ENCODE data around the gene TCAIM. TPM values are rescaled to one million over a fixed set of nuclear protein-coding genes. Genes with fewer than 3 reads are reported as not detected.
A peak's percentile ranks its signal among the peaks of the same experiment; 100 is the strongest.

TCAIM gene
- total and polyA plus RNA-seq, 9 of the 15 experiments (the other 6 are each of a cell fraction or from before 2014, with no cell fraction given), result 19.7 to 53.3 (median 36.9) TPM

DNA sequence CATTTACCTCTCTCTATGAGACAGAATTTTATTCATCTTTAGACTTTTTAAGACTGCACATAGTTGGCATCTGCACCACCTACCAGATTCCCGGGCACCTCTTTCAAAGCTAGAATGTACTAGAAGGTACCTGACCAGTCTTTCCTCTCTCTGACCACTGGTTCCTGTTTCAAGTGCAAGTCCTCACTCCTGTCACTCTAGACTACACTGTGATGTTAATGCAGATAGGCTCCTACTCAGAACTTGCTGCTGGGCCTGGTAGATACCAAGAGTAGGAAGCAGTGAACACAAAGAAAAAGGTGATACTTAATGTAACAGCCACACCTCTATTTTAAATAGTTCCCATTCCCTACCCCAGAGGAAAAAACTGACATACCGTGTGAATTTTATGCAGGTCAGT lies 8.1 kb upstream of the TCAIM start:
- Histone ChIP-seq H3K9me1 (ENCODE audit: control insufficient read depth, insufficient read depth, low read length) (no peaks in the 10 kb centered on the region), H2AFZ (ENCODE audit: low read depth, low read length) (peak overlapping the region; percentile 10; the same call in 1 of the 2 replicates), H3K9ac (ENCODE audit: insufficient read depth in 1 of 2, low read depth in 2 of 2, low read length in 2 of 2) (no peak overlapping the region), H3K36me3 (ENCODE audit: control insufficient read depth, insufficient read depth, low read length) (no peaks in the 10 kb centered on the region), H3K9me3 (replicated peaks; ENCODE audit: control insufficient read depth, insufficient read depth, low read depth, low read length) (peaks cover 5% of the 10 kb centered on the region; the same call in 1 of the 2 replicates), H4K20me1 (replicated peaks; ENCODE audit: control insufficient read depth, insufficient read depth, low read length) (no peaks in the 10 kb centered on the region), H3K79me2 (ENCODE audit: control insufficient read depth, insufficient read depth, low read length) (no peaks in the 10 kb centered on the region), H3K27me3 (ENCODE audit: control insufficient read depth in 2 of 2, insufficient read depth in 2 of 2, low read length in 2 of 2) (no peaks in the 10 kb centered on the region), H3K4me3 (no peak overlapping the region), H3K4me2 (ENCODE audit: insufficient read depth, low read length) (no peak overlapping the region), H3K27ac (ENCODE audit: extremely low read depth, low read depth, low read length) (no peak overlapping the region), H3K4me1 (replicated peaks in 1 of 2; ENCODE audit: control insufficient read depth in 2 of 2, insufficient read depth in 2 of 2, low read length in 2 of 2) (no peaks in the 10 kb centered on the region; a peak in 1 of 5 replicates)
- POLR2A ChIA-PET, result interaction anchor here (1.2 kb wide), 1 partner anchor 8 kb away, joined by 4 read pairs; the partner anchor contains the start of gene TCAIM
- in situ Hi-C loops (cut with MboI) (no loop called here), intact Hi-C loops (cut with micrococcal nuclease) (no loop called here)
- ATAC-seq, result peak; percentile 77
- CTCF ChIA-PET (ENCODE audit: low intra/inter-chr PET ratio), result no interaction called here
- 31% methylated on average over 2 of the region's 2 CpGs for WGBS (ENCODE audit: insufficient coverage, low coverage, missing lambda C conversion rate)
- FAIRE-seq, result no peak
- peak in 2 of 4 experiments; percentile 20 to 37 for DNase-seq (ENCODE audit: extremely low read depth in 1 of 4, low spot score in 3 of 4)
- no TSS peak for BruUV-seq (replicated peaks)
- TF ChIP-seq, protein P1, sequence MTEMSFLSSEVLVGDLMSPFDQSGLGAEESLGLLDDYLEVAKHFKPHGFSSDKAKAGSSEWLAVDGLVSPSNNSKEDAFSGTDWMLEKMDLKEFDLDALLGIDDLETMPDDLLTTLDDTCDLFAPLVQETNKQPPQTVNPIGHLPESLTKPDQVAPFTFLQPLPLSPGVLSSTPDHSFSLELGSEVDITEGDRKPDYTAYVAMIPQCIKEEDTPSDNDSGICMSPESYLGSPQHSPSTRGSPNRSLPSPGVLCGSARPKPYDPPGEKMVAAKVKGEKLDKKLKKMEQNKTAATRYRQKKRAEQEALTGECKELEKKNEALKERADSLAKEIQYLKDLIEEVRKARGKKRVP (CRISPR knock-in tag; IDR thresholded peaks at IDR 0.05), result no peak
- TF ChIP-seq ZNF134 (CRISPR knock-in tag; conservative IDR thresholded peaks at IDR 0.05) (no peak), OTX1 (CRISPR knock-in tag; IDR thresholded peaks at IDR 0.05) (no peak), RAD21 (CRISPR knock-in tag; conservative IDR thresholded peaks at IDR 0.05 in 1 of 2, IDR thresholded peaks at IDR 0.05 in 1 of 2) (no peak), SNRNP70 (optimal IDR thresholded peaks at IDR 0.05; ENCODE audit: low read depth, low read length) (no peak), HIVEP1 (CRISPR knock-in tag; IDR thresholded peaks at IDR 0.05) (no peak)
- TF ChIP-seq, protein P2, sequence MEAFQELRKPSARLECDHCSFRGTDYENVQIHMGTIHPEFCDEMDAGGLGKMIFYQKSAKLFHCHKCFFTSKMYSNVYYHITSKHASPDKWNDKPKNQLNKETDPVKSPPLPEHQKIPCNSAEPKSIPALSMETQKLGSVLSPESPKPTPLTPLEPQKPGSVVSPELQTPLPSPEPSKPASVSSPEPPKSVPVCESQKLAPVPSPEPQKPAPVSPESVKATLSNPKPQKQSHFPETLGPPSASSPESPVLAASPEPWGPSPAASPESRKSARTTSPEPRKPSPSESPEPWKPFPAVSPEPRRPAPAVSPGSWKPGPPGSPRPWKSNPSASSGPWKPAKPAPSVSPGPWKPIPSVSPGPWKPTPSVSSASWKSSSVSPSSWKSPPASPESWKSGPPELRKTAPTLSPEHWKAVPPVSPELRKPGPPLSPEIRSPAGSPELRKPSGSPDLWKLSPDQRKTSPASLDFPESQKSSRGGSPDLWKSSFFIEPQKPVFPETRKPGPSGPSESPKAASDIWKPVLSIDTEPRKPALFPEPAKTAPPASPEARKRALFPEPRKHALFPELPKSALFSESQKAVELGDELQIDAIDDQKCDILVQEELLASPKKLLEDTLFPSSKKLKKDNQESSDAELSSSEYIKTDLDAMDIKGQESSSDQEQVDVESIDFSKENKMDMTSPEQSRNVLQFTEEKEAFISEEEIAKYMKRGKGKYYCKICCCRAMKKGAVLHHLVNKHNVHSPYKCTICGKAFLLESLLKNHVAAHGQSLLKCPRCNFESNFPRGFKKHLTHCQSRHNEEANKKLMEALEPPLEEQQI (IDR thresholded peaks at IDR 0.05), result no peak
- TF ChIP-seq, protein P3, sequence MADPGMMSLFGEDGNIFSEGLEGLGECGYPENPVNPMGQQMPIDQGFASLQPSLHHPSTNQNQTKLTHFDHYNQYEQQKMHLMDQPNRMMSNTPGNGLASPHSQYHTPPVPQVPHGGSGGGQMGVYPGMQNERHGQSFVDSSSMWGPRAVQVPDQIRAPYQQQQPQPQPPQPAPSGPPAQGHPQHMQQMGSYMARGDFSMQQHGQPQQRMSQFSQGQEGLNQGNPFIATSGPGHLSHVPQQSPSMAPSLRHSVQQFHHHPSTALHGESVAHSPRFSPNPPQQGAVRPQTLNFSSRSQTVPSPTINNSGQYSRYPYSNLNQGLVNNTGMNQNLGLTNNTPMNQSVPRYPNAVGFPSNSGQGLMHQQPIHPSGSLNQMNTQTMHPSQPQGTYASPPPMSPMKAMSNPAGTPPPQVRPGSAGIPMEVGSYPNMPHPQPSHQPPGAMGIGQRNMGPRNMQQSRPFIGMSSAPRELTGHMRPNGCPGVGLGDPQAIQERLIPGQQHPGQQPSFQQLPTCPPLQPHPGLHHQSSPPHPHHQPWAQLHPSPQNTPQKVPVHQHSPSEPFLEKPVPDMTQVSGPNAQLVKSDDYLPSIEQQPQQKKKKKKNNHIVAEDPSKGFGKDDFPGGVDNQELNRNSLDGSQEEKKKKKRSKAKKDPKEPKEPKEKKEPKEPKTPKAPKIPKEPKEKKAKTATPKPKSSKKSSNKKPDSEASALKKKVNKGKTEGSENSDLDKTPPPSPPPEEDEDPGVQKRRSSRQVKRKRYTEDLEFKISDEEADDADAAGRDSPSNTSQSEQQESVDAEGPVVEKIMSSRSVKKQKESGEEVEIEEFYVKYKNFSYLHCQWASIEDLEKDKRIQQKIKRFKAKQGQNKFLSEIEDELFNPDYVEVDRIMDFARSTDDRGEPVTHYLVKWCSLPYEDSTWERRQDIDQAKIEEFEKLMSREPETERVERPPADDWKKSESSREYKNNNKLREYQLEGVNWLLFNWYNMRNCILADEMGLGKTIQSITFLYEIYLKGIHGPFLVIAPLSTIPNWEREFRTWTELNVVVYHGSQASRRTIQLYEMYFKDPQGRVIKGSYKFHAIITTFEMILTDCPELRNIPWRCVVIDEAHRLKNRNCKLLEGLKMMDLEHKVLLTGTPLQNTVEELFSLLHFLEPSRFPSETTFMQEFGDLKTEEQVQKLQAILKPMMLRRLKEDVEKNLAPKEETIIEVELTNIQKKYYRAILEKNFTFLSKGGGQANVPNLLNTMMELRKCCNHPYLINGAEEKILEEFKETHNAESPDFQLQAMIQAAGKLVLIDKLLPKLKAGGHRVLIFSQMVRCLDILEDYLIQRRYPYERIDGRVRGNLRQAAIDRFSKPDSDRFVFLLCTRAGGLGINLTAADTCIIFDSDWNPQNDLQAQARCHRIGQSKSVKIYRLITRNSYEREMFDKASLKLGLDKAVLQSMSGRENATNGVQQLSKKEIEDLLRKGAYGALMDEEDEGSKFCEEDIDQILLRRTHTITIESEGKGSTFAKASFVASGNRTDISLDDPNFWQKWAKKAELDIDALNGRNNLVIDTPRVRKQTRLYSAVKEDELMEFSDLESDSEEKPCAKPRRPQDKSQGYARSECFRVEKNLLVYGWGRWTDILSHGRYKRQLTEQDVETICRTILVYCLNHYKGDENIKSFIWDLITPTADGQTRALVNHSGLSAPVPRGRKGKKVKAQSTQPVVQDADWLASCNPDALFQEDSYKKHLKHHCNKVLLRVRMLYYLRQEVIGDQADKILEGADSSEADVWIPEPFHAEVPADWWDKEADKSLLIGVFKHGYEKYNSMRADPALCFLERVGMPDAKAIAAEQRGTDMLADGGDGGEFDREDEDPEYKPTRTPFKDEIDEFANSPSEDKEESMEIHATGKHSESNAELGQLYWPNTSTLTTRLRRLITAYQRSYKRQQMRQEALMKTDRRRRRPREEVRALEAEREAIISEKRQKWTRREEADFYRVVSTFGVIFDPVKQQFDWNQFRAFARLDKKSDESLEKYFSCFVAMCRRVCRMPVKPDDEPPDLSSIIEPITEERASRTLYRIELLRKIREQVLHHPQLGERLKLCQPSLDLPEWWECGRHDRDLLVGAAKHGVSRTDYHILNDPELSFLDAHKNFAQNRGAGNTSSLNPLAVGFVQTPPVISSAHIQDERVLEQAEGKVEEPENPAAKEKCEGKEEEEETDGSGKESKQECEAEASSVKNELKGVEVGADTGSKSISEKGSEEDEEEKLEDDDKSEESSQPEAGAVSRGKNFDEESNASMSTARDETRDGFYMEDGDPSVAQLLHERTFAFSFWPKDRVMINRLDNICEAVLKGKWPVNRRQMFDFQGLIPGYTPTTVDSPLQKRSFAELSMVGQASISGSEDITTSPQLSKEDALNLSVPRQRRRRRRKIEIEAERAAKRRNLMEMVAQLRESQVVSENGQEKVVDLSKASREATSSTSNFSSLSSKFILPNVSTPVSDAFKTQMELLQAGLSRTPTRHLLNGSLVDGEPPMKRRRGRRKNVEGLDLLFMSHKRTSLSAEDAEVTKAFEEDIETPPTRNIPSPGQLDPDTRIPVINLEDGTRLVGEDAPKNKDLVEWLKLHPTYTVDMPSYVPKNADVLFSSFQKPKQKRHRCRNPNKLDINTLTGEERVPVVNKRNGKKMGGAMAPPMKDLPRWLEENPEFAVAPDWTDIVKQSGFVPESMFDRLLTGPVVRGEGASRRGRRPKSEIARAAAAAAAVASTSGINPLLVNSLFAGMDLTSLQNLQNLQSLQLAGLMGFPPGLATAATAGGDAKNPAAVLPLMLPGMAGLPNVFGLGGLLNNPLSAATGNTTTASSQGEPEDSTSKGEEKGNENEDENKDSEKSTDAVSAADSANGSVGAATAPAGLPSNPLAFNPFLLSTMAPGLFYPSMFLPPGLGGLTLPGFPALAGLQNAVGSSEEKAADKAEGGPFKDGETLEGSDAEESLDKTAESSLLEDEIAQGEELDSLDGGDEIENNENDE (IDR thresholded peaks at IDR 0.05; ENCODE audit: low read depth, low read length), result no peak

Data from K562 (cell line).